Endothelial cell of umbilical vein (primary cell): ENCODE results near the gene ETF1. TPM values are rescaled to one million over a fixed set of nuclear protein-coding genes. Genes with fewer than 3 reads are reported as not detected.

Source experiments
- BruUV-seq: library from RNA; stranded (reverse); fragments of 400-500 nt; replicated peaks from 2 replicates; lab custom pipeline; 2021; lab: Mats Ljungman, UMichigan
- CTCF ChIA-PET: fragments of 300-600, 350-600 bp; sonication (Branson Sonifier 250); formaldehyde crosslinking; loops from one replicate; lab custom pipeline; 2021; ENCODE audit warnings: antibody characterized with exemption, inconsistent platforms; lab: Charles Lee
- POLR2A ChIA-PET: fragments of 300-600, 350-600 bp; sonication (Branson Sonifier 250); formaldehyde crosslinking; loops from one replicate; lab custom pipeline; 2021; ENCODE audit warnings: antibody characterized with exemption, inconsistent platforms; lab: Charles Lee
- DNase-seq: peaks from one replicate; pipeline ENCODE4 v3.0.0-alpha.2; 2011; ENCODE audit warnings: low read depth, low spot score
- FAIRE-seq: peaks from 2 replicates; lab custom pipeline; 2011; peaks lifted over from hg19 to GRCh38; lab: Jason Lieb, UNC
- H2AFZ ChIP-seq: 2 replicates; pipeline ENCODE4 v1.6.0; 2012; ENCODE audit warnings: low read depth, low read length, control low read depth, inconsistent platforms
- H3K27ac ChIP-seq: 2 replicates; pipeline ENCODE4 v1.5.1; 2011; ENCODE audit warnings: low read depth, mild to moderate bottlenecking, control low read depth, low read length, moderate library complexity; ENCODE audit not compliant: insufficient read depth
- H3K27me3 ChIP-seq, 2 experiments: 2 replicates each; pipeline versions ENCODE4 v1.6.0 to v1.6.1; 2011; ENCODE audit warnings: low read length in 2 of 2, mixed read lengths in 1 of 2; ENCODE audit not compliant: control insufficient read depth in 2 of 2, insufficient read depth in 2 of 2
- H3K36me3 ChIP-seq, 2 experiments: 2 replicates in 1 of 2; 3 replicates in 1 of 2; pipeline ENCODE4 v1.5.1; 2011; ENCODE audit warnings: low read length in 2 of 2, mild to moderate bottlenecking in 1 of 2, moderate library complexity in 1 of 2; ENCODE audit not compliant: control insufficient read depth in 2 of 2, insufficient read depth in 2 of 2; ENCODE audit errors: extremely low read depth in 1 of 2
- H3K4me1 ChIP-seq: 3 replicates; pipeline ENCODE4 v1.5.1; 2011; ENCODE audit warnings: mild to moderate bottlenecking, low read length; ENCODE audit not compliant: control insufficient read depth, insufficient read depth; ENCODE audit errors: extremely low read depth
- H3K4me2 ChIP-seq: 2 replicates; pipeline ENCODE4 v1.6.1; 2011; ENCODE audit warnings: low read length, control low read depth, mixed read lengths; ENCODE audit not compliant: insufficient read depth
- H3K4me3 ChIP-seq, 3 experiments: fragments of 200-600 bp in 1 of 3; sonication (generic), shearing (Covaris generic) in 1 of 3; replicated peaks in 1 of 3; 2 replicates each; pipeline ENCODE4 v1.5.1; 2011 to 2016; ENCODE audit warnings: control low read depth in 3 of 3, low read length in 3 of 3, mild to moderate bottlenecking in 2 of 3, inconsistent platforms in 1 of 3, low read depth in 1 of 3, moderate library complexity in 1 of 3; ENCODE audit not compliant: insufficient read depth in 1 of 3
- H3K79me2 ChIP-seq: 2 replicates; pipeline ENCODE4 v1.6.0; 2012; ENCODE audit warnings: low read length, inconsistent platforms; ENCODE audit not compliant: control insufficient read depth, insufficient read depth
- H3K9ac ChIP-seq: replicated peaks from 2 replicates; pipeline ENCODE3; 2011; ENCODE audit warnings: low read length, control low read depth; ENCODE audit not compliant: insufficient read depth; ENCODE audit errors: extremely low read depth
- H3K9me1 ChIP-seq: replicated peaks from 3 replicates; pipeline ENCODE4 v1.6.0; 2011; ENCODE audit warnings: mild to moderate bottlenecking, low read length; ENCODE audit not compliant: control insufficient read depth, insufficient read depth; ENCODE audit errors: extremely low read depth
- H3K9me3 ChIP-seq: replicated peaks from 2 replicates; pipeline ENCODE4 v1.5.1; 2012; ENCODE audit warnings: low read length, inconsistent platforms; ENCODE audit not compliant: control insufficient read depth, insufficient read depth
- H4K20me1 ChIP-seq: replicated peaks from 2 replicates; pipeline ENCODE3; 2011; ENCODE audit warnings: mild to moderate bottlenecking, low read length; ENCODE audit not compliant: control insufficient read depth, insufficient read depth; ENCODE audit errors: extremely low read depth
- CTCF ChIP-seq, 2 donors: IDR thresholded peaks; 1 replicate in 1 of 2; 2 replicates in 1 of 2; pipeline ENCODE4 v1.5.1; 2011; ENCODE audit warnings: low read length in 2 of 2, mild to moderate bottlenecking in 2 of 2, moderate library complexity in 2 of 2, control low read depth in 1 of 2, inconsistent platforms in 1 of 2, low read depth in 1 of 2; ENCODE audit not compliant: insufficient read depth in 1 of 2; ENCODE audit errors: extremely low read depth in 1 of 2
- EZH2 ChIP-seq: IDR thresholded peaks from 2 replicates; pipeline ENCODE4 v1.6.1; 2012; ENCODE audit warnings: borderline replicate concordance, low read depth, mild to moderate bottlenecking, moderate library complexity, low read length, inconsistent platforms; ENCODE audit not compliant: severe bottlenecking
- FOS ChIP-seq: IDR thresholded peaks from 2 replicates; pipeline ENCODE4 v1.6.1; 2011; ENCODE audit warnings: mild to moderate bottlenecking, low read length, moderate library complexity, borderline replicate concordance; ENCODE audit not compliant: insufficient read depth
- GATA2 ChIP-seq: IDR thresholded peaks from 2 replicates; pipeline ENCODE4 v1.7.0; 2011; ENCODE audit warnings: low read depth, mild to moderate bottlenecking, moderate library complexity, mixed read lengths, low read length; ENCODE audit not compliant: insufficient read length, insufficient read depth
- JUN ChIP-seq: IDR thresholded peaks from 2 replicates; pipeline ENCODE4 v1.6.1; 2011; ENCODE audit warnings: borderline replicate concordance, low read depth; ENCODE audit not compliant: insufficient read length, insufficient read depth
- MAX ChIP-seq: IDR thresholded peaks from 2 replicates; pipeline ENCODE4 v1.6.1; 2011; ENCODE audit not compliant: insufficient read depth, insufficient read length
- MYC ChIP-seq: IDR thresholded peaks from one replicate; pipeline ENCODE4 v1.6.1; 2011; ENCODE audit warnings: mild to moderate bottlenecking, low read depth, low read length
- POLR2A ChIP-seq: IDR thresholded peaks from 2 replicates; pipeline ENCODE4 v1.6.1; 2012; ENCODE audit warnings: low read depth, mild to moderate bottlenecking, control low read depth, low read length
- POLR2AphosphoS5 ChIP-seq: IDR thresholded peaks from 2 replicates; pipeline ENCODE4 v1.6.1; 2012; ENCODE audit warnings: low read depth, mild to moderate bottlenecking, control low read depth, low read length, moderate library complexity; ENCODE audit not compliant: insufficient read depth
- dilution Hi-C: fragments of 300-500 bp; cut with MboI; formaldehyde crosslinking; loops from one replicate; pipeline ENCODE4 v1.15.0; 2019; ENCODE audit warnings: low sequenced_read_pairs; ENCODE audit not compliant: extremely low pct_ligation_motif_present
- intact Hi-C: fragments of 100-400 bp; cut with micrococcal nuclease; formaldehyde crosslinking; loops from one replicate; pipeline ENCODE4 v1.10.0; 2022
- polyA plus RNA-seq, 4 experiments: library from polyadenylated mRNA; depleted of rRNA in 3 of 4; stranded (reverse) in 3 of 4; unstranded in 1 of 4; fragments of >200 nt; gene quantifications; 2 replicates each; pipeline versions ENCODE4 v1.2.1 to v1.2.3, GENCODE V29; 2011 to 2012; ENCODE audit warnings: missing spikeins in 1 of 4
- total RNA-seq: library from RNA; stranded (reverse); gene quantifications from 2 replicates; pipeline ENCODE4 v1.2.3, GENCODE V29; 2021

The ETF1 gene
- total and polyA plus RNA-seq, 2 donors (not counting 3 experiments of a cell fraction or from before 2014, with no cell fraction given), result 32.9 to 114 TPM

DNA sequence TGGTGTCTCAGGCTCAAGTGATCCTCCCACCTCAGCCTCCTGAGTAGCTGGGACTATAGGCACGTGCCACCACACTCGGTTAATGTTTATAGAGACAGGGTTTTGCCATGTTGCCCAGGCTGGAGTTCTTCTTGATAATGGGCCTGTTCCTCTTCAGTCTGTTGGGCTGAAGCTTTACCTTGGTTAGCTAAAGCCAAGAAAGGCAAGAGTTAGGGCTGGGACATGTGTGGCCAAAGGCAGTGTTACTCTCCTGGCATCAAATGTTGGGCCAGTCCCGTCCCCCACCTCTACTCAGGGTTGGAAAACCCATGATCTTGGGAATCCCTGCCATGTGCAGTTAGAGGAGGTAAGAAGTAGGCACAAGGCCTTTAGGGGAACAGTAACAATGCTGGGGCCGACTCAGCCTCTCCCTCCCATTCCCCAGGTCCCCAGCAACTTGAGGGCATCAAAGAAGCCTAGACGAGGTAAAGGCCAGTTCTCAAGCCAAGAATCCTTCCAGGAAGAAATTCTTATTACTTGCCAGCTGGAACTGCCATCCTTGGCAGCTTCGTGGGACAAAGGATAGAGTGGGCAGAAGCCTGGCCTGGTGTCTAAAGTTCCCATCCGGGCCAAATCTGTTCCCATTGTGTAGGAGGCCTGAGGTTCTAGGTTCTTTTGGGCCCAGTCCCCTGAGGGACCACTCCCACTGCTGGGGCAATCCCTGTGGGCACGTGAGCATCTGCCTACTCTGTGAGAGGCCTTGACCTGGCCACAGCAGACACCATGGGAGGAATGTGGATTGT lies 73.3 kb downstream of the ETF1 start:
- peak; percentile 22 for DNase-seq
- BruUV-seq, result no TSS peak
- H3K9me1 ChIP-seq, result no peaks in the 10 kb centered on the region
- no peaks in the 10 kb centered on the region for H4K20me1 ChIP-seq
- no peak overlapping the region for H3K9ac ChIP-seq
- no peaks in the 10 kb centered on the region for H3K9me3 ChIP-seq
- no peak overlapping the region for H3K27ac ChIP-seq
- peaks cover 6% of the 10 kb centered on the region for H3K4me1 ChIP-seq
- ChIA-PET POLR2A (no interaction called here), CTCF (interaction anchor here (0.9 to 1.5 kb wide), 3 partner anchors 21 to 34 kb away, joined by 3 to 4 read pairs (median 4); no protein-coding TSS in a partner anchor)
- H3K36me3 ChIP-seq, result peaks cover 0 to 3% of the 10 kb centered on the region in 2 experiments
- H3K4me3 ChIP-seq, result no peak overlapping the region
- no peak overlapping the region for H3K4me2 ChIP-seq
- intact Hi-C loops (no loop called here), dilution Hi-C loops (no loop called here)
- TF ChIP-seq EZH2, result no peak
- no peak for TF ChIP-seq JUN
- no peak for TF ChIP-seq GATA2
- no peak for TF ChIP-seq CTCF (IDR thresholded peaks at IDR 0.05; ENCODE audit: extremely low read depth in 1 of 2, insufficient read depth in 1 of 2, low read depth in 1 of 2, low read length in 2 of 2)
- no peak for TF ChIP-seq FOS
- no peak for TF ChIP-seq MAX
- no peak for TF ChIP-seq MYC
- TF ChIP-seq POLR2A, result no peak
- TF ChIP-seq POLR2AphosphoS5, result no peak
- no peak overlapping the region for H2AFZ ChIP-seq
- FAIRE-seq, result no peak
- H3K27me3 ChIP-seq, result no peaks in the 10 kb centered on the region
- H3K79me2 ChIP-seq, result peaks cover 5% of the 10 kb centered on the region
